GM23248 (cell line): ENCODE measurements around the gene JSRP1. TPM values are rescaled to one million over a fixed set of nuclear protein-coding genes. Genes with fewer than 3 reads are reported as not detected.

Experiments
- DNase-seq: peaks from one replicate; pipeline ENCODE4 v3.0.0-alpha.2; 2015
- H2AFZ ChIP-seq: fragments of 200-600 bp; sonication (generic); 2 replicates; pipeline ENCODE4 v1.6.1; 2016; ENCODE audit warnings: antibody characterized with exemption
- H3F3A ChIP-seq: fragments of 200-600 bp; sonication (generic); 2 replicates; pipeline ENCODE4 v1.6.1; 2016; ENCODE audit warnings: mild to moderate bottlenecking, antibody characterized with exemption, mixed run types; ENCODE audit not compliant: insufficient read depth
- H3K27ac ChIP-seq: fragments of 200-600 bp; sonication (generic); 2 replicates; pipeline ENCODE4 v1.5.1; 2016; ENCODE audit warnings: mild to moderate bottlenecking
- H3K27me3 ChIP-seq: fragments of 200-600 bp; sonication (generic); replicated peaks from 2 replicates; pipeline ENCODE4 v1.6.1; 2016; ENCODE audit warnings: mild to moderate bottlenecking; ENCODE audit not compliant: insufficient read depth
- H3K36me3 ChIP-seq: fragments of 200-600 bp; sonication (generic); 2 replicates; pipeline ENCODE4 v1.6.1; 2016; ENCODE audit warnings: low read depth, mild to moderate bottlenecking
- H3K4me1 ChIP-seq: fragments of 200-600 bp; sonication (generic); 2 replicates; pipeline ENCODE4 v1.6.1; 2016; ENCODE audit warnings: mild to moderate bottlenecking; ENCODE audit not compliant: insufficient read depth
- H3K4me2 ChIP-seq: fragments of 200-600 bp; sonication (generic); one replicate; pipeline ENCODE4 v1.6.1; 2016; ENCODE audit warnings: mild to moderate bottlenecking; ENCODE audit not compliant: unreplicated experiment
- H3K4me3 ChIP-seq: fragments of 200-600 bp; sonication (generic); 2 replicates; pipeline ENCODE4 v1.5.1; 2016; ENCODE audit warnings: mild to moderate bottlenecking
- H3K79me2 ChIP-seq: fragments of 200-600 bp; sonication (generic); 2 replicates; pipeline ENCODE4 v1.6.1; 2016; ENCODE audit warnings: mild to moderate bottlenecking; ENCODE audit not compliant: insufficient read depth
- H3K9ac ChIP-seq: fragments of 200-600 bp; sonication (generic); 2 replicates; pipeline ENCODE4 v1.6.1; 2016; ENCODE audit warnings: mild to moderate bottlenecking
- H3K9me2 ChIP-seq: fragments of 200-600 bp; sonication (generic); 2 replicates; pipeline ENCODE4 v1.6.1; 2016; ENCODE audit warnings: mixed run types, mild to moderate bottlenecking, moderate library complexity; ENCODE audit not compliant: insufficient read depth
- H3K9me3 ChIP-seq: fragments of 200-600 bp; sonication (generic); one replicate; pipeline ENCODE4 v1.6.1; 2017; ENCODE audit warnings: low read depth
- H4K20me1 ChIP-seq: fragments of 200-600 bp; sonication (generic); 2 replicates; pipeline ENCODE4 v1.6.0; 2016; ENCODE audit not compliant: insufficient read depth
- EZH2 ChIP-seq: fragments of 200-600 bp; sonication (generic); IDR thresholded peaks from 2 replicates; pipeline ENCODE4 v1.6.1; 2018; ENCODE audit warnings: antibody characterized with exemption, mild to moderate bottlenecking; ENCODE audit not compliant: insufficient read depth, poor library complexity, severe bottlenecking
- EZH2phosphoT487 ChIP-seq: fragments of 200-600 bp; sonication (generic); IDR thresholded peaks from 2 replicates; pipeline ENCODE4 v1.6.1; 2018; ENCODE audit warnings: antibody characterized with exemption, moderate library complexity, mild to moderate bottlenecking, low read depth; ENCODE audit not compliant: insufficient read depth
- WGBS, 2 experiments: methylation state at CpG; one replicate each; pipeline ENCODE4 v1.1.6; 2015 to 2017; ENCODE audit warnings: low lambda C conversion rate in 2 of 2, low coverage in 1 of 2; ENCODE audit errors: missing lambda C conversion rate in 2 of 2; 5-methylcytosine and 5-hydroxymethylcytosine counted together
- in situ Hi-C: fragments of 300-500 bp; cut with MboI; formaldehyde crosslinking; loops from 2 replicates; pipeline ENCODE4 v1.15.0; 2020
- polyA plus RNA-seq: library from polyadenylated mRNA; unstranded; fragments of >200 nt; fragmentation: Nextera tagmentation; extraction: Ambion mirVana; gene quantifications from 2 replicates; pipeline ENCODE4 v1.2.1, GENCODE V29; 2016
- total RNA-seq: library from RNA; depleted of rRNA; stranded (reverse); fragments of >200 nt; shearing (Covaris generic); gene quantifications from 2 replicates; pipeline ENCODE4 v1.2.3, GENCODE V29; 2014

The JSRP1 gene
- total and polyA plus RNA-seq, 2 experiments from 2014 or later: not detected

GRCh38 chr19:2270423-2271233 is 14.4 kb upstream of the JSRP1 start:
- H3F3A ChIP-seq: peaks cover 6% of the 10 kb centered on the region
- peaks cover 15% of the 10 kb centered on the region for H4K20me1 ChIP-seq
- H3K4me1 ChIP-seq: peaks cover 24% of the 10 kb centered on the region
- H3K36me3 ChIP-seq: no peaks in the 10 kb centered on the region; the same call in 1 of the 2 replicates
- H3K4me2 ChIP-seq: peak overlapping the region; percentile 91
- peak overlapping the region; percentile 95 for H3K27ac ChIP-seq
- H2AFZ ChIP-seq: no peak overlapping the region
- H3K9ac ChIP-seq: peak overlapping the region; percentile 99
- no peaks in the 10 kb centered on the region for H3K9me3 ChIP-seq
- H3K27me3 ChIP-seq: no peaks in the 10 kb centered on the region
- no peaks in the 10 kb centered on the region for H3K9me2 ChIP-seq
- peak overlapping the region; percentile 92 for H3K4me3 ChIP-seq
- H3K79me2 ChIP-seq: peaks cover 77% of the 10 kb centered on the region
- in situ Hi-C loops: no loop called here
- WGBS, 2 experiments: 0 to 1% methylated on average over 63 to 76 of the region's 88 CpGs
- peak; percentile 96 for DNase-seq
- TF ChIP-seq EZH2: no peak
- TF ChIP-seq EZH2phosphoT487: no peak

GRCh38 chr19:2270157-2270422 is 13.9 kb upstream of the JSRP1 start:
- Histone ChIP-seq H3K4me2 (peak overlapping the region; percentile 67), H3K36me3 (no peaks in the 10 kb centered on the region; the same call in 1 of the 2 replicates), H3K9me2 (no peaks in the 10 kb centered on the region), H3K9me3 (no peaks in the 10 kb centered on the region), H4K20me1 (peaks cover 15% of the 10 kb centered on the region), H3K27ac (peak overlapping the region; percentile 95), H3K4me3 (peak overlapping the region; percentile 92), H2AFZ (no peak overlapping the region), H3K27me3 (no peaks in the 10 kb centered on the region), H3F3A (peaks cover 6% of the 10 kb centered on the region), H3K79me2 (peaks cover 72% of the 10 kb centered on the region), H3K4me1 (peaks cover 24% of the 10 kb centered on the region), H3K9ac (peak overlapping the region; percentile 99)
- DNase-seq: peak; percentile 64
- in situ Hi-C loops: no loop called here
- TF ChIP-seq EZH2phosphoT487: no peak
- 0 to 2% methylated on average over 7 to 29 of the region's 30 CpGs for WGBS, 2 experiments

DNA sequence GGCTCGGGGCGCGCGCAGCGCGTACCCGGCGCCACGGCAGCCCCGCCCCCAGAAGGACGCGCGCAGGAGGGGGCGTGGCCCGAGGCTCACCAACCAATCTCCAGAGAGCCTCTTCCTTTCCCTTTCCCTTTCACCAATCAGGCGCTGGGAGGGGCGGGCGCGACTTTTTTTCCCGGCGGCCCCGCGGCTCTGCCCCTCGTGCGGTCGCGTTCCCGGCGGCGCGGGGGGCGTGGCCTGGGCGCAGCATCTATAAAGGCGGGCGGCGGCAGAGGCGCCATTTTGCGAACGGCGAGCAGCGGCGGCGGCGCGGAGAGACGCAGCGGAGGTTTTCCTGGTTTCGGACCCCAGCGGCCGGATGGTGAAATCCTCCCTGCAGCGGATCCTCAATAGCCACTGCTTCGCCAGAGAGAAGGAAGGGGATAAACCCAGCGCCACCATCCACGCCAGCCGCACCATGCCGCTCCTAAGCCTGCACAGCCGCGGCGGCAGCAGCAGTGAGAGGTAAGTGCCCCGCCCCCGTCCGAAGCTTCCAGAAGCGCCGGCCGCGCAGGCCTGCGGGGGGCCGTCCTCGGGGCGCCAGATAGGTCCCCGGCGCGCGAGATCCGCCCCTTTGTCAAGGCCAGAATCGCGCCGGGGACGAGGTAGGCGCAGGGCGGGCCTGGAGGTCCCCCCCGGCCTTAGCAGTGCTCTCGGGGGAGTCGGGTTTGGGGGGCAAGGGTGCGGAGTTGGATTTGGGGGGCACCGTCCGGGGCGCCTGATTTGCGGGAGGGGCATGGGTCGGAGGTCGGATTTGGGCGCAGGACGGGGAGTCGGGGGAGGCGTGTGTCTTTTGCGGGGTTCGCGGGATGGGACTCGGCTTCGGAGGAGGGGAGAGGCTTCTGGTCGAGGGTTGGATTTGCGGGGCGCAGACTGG is 13.3 kb upstream of the JSRP1 start:
- in situ Hi-C loops: no loop called here
- WGBS, 2 experiments: 1% methylated on average over 68 to 89 of the region's 103 CpGs

DNA sequence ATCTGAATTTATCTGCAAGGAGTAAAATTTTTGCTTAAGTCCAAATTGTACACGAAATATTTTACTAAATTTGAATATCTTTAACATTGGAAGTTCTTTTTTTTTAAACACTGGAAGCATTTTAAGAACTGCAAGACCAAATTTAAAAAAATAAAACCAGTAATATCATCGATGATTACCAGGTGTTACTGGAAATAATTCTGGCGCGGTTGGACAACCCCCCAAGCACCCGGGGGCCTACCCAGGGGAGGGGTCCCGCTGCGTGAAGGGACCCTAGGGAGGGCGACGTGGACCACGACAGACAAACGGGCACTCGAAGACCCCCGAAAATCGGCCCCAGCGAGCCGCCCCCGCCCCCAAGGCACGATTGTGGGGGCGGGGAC is 12.6 kb upstream of the JSRP1 start:
- Histone ChIP-seq H2AFZ (peak overlapping the region; percentile 83), H3K4me1 (peaks cover 21% of the 10 kb centered on the region), H3K9ac (peak overlapping the region; percentile 68), H3K36me3 (no peaks in the 10 kb centered on the region; the same call in 1 of the 2 replicates), H3K4me2 (peak overlapping the region; percentile 68), H3K4me3 (peak overlapping the region; percentile 76), H3F3A (no peaks in the 10 kb centered on the region; the same call in 1 of the 2 replicates), H3K79me2 (peaks cover 60% of the 10 kb centered on the region), H4K20me1 (peaks cover 8% of the 10 kb centered on the region), H3K27ac (peak overlapping the region; percentile 23; the same call in 1 of the 2 replicates), H3K9me2 (no peaks in the 10 kb centered on the region), H3K27me3 (no peaks in the 10 kb centered on the region), H3K9me3 (no peaks in the 10 kb centered on the region)
- in situ Hi-C loops: no loop called here
- TF ChIP-seq EZH2phosphoT487: no peak
- TF ChIP-seq EZH2: no peak
- no peak for DNase-seq
- WGBS, 2 experiments: 0 to 2% methylated on average over 17 to 19 of the region's 19 CpGs

More for the DNA sequence above, 13.3 kb upstream of the JSRP1 start:
- peak overlapping the region; percentile 95 for H3K27ac ChIP-seq
- peak overlapping the region; percentile 99 for H3K9ac ChIP-seq
- peaks cover 6% of the 10 kb centered on the region for H3F3A ChIP-seq
- H3K4me3 ChIP-seq: peak overlapping the region; percentile 92
- peaks cover 24% of the 10 kb centered on the region for H3K4me1 ChIP-seq
- peaks cover 66% of the 10 kb centered on the region for H3K79me2 ChIP-seq
- DNase-seq: peak; percentile 96
- H4K20me1 ChIP-seq: peaks cover 14% of the 10 kb centered on the region
- H3K4me2 ChIP-seq: peak overlapping the region; percentile 67
- no peaks in the 10 kb centered on the region for H3K9me2 ChIP-seq
- no peaks in the 10 kb centered on the region for H3K27me3 ChIP-seq
- TF ChIP-seq EZH2phosphoT487 (no peak), EZH2 (no peak)
- H2AFZ ChIP-seq: peak overlapping the region; percentile 83
- no peaks in the 10 kb centered on the region for H3K9me3 ChIP-seq
- H3K36me3 ChIP-seq: no peaks in the 10 kb centered on the region; the same call in 1 of the 2 replicates
